Purkinje cell (primary cell): Measurements from ENCODE around the gene YWHAE. TPM values are rescaled to one million over a fixed set of nuclear protein-coding genes. Genes with fewer than 3 reads are reported as not detected.

Experiments used
- polyA plus RNA-seq: library from polyadenylated mRNA; unstranded; fragments of >200 nt; fragmentation: Nextera tagmentation; gene quantifications from 2 replicates; pipeline ENCODE4 v1.2.1, GENCODE V29; 2014

Gene YWHAE
- 1,296 and 1,551 TPM in 2 replicates for polyA plus RNA-seq

GRCh38 chr17:1399679-1400512 is at the start of gene YWHAE:
Gene YWHAE, minus strand, starts transcription at chr17:1400222. Its CDS starts 112 bp downstream, at chr17:1400110.

Other genes with a start within 250 kb of the YWHAE start
- 9.0 and 14.2 TPM in 2 replicates for gene ABR, start 220.2 kb downstream of the YWHAE start, polyA plus RNA-seq
- not detected in 2 replicates for gene BHLHA9, start 129.8 kb downstream of the YWHAE start, polyA plus RNA-seq
- gene TRARG1, start 120.6 kb downstream of the YWHAE start, polyA plus RNA-seq, result not detected in 2 replicates
- 32.6 and 45.8 TPM in 2 replicates for gene CRK, start 56.0 kb upstream of the YWHAE start, polyA plus RNA-seq
- 0.26 TPM in 1 of 2 replicates, not detected in the other for gene MYO1C, start 92.5 kb upstream of the YWHAE start, polyA plus RNA-seq
- gene INPP5K, start 116.4 kb upstream of the YWHAE start, polyA plus RNA-seq, result 5.1 and 7.9 TPM in 2 replicates
- gene PITPNA, start 162.6 kb upstream of the YWHAE start, polyA plus RNA-seq, result 32.5 and 35.9 TPM in 2 replicates
- gene SLC43A2, start 228.6 kb upstream of the YWHAE start, polyA plus RNA-seq, result 1.2 and 1.3 TPM in 2 replicates
- 0.31 and 0.45 TPM in 2 replicates for gene SCARF1, start 245.5 kb upstream of the YWHAE start, polyA plus RNA-seq
- gene RILP, start 249.6 kb upstream of the YWHAE start, polyA plus RNA-seq, result 11.1 and 20.5 TPM in 2 replicates